NCI-H187 (cell line): Measurements from ENCODE around the gene ZBTB40.

ENCODE experiments used
- DNase-seq, 2 experiments: peaks; one replicate each; lab custom pipeline; 2025; lab: John Stamatoyannopoulos, UW

Gene ZBTB40

DNA sequence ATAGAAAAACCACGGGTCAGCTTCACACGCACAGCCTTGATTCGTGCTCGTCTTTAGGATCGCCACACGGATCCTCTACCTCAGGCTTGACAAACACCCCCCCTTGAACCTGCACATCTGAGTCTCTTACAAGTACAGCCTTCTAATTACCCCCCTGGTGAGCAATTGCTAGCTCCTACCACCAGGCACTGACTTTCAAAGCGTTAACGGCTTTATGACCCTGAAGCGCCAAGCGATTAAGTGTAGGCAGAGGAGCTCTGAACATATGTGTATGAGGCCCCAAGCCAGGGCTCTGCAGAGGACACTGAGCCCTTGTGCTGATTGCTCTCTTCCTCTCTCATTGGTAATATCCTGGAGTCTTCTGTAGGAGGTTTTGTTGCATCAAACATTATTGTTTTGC is 55.9 kb downstream of the ZBTB40 start:
- peak; percentile 68 to 78 for DNase-seq

DNA sequence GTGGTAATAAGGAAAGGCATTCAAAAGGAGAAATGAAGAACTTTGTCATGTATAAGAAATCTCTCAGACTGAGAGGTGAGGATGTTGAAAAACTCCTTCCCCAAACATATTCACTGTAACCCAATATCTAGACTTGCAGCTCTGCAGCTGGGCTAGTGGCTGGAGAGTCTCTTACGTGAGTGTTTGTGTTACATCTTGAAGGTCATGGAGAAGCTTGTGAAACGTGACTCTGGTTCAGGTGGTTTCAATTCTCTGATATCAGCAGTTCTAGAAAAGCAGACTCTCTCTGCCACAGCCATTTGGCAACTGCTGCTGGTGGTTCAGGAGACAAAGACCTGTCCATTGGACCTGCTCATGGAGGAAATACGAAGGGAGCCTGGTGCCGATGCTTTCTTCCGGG is 56.7 kb downstream of the ZBTB40 start:
- DNase-seq: peak; percentile 61 to 78

DNA sequence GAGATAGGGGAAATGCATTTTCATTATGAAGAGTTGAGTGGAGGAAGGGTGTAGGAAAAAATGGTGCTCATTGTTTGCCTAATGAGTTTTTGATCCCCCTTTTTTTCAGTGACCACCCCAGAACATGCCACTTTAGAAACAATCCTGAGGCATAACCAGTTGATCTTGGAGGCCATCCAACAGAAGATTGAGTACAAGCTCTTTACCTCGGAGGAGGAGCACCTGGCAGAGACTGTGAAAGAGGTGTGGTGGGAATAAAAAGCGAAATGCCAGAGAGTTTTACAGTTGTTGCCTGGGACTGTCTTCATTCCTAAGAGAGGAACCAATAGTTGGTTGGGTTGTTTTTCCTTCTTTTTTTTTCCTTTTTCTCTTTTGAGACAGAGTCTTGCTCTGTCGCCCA is 57.3 kb downstream of the ZBTB40 start:
- DNase-seq: peak; percentile 30 to 55

GRCh38 chr1:22509815-22510214 is 58.2 kb downstream of the ZBTB40 start:
- no peak for DNase-seq

DNA sequence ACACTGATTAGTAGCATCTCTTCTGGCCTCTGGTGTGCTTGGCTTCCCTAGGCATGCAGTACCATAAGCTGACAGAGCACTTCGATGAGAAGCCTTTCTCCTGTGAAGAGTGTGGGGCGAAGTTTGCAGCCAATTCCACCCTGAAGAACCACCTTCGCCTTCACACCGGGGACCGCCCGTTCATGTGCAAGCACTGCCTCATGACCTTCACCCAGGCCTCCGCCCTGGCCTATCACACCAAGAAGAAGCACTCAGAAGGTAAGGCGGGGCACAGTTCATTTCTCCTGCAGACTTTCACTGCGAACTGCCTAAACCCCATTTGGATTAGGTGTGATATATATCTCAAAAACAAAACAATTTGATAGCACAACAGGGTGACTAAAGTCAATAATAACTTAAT is 61.2 kb downstream of the ZBTB40 start:
- no peak for DNase-seq

- DNase-seq: no peak
These were observed 65.4 kb downstream of the ZBTB40 start for GRCh38 chr1:22516906-22517571.

- no peak for DNase-seq
These were observed 66.3 kb downstream of the ZBTB40 start for GRCh38 chr1:22517956-22518355.

GRCh38 chr1:22518379-22518778 is 66.7 kb downstream of the ZBTB40 start:
- DNase-seq: peak; percentile 31 to 66

- no peak for DNase-seq
These were observed 69.2 kb downstream of the ZBTB40 start for GRCh38 chr1:22520871-22521270.

- no peak for DNase-seq
These were observed 70.0 kb downstream of the ZBTB40 start for GRCh38 chr1:22521692-22522091.

DNA sequence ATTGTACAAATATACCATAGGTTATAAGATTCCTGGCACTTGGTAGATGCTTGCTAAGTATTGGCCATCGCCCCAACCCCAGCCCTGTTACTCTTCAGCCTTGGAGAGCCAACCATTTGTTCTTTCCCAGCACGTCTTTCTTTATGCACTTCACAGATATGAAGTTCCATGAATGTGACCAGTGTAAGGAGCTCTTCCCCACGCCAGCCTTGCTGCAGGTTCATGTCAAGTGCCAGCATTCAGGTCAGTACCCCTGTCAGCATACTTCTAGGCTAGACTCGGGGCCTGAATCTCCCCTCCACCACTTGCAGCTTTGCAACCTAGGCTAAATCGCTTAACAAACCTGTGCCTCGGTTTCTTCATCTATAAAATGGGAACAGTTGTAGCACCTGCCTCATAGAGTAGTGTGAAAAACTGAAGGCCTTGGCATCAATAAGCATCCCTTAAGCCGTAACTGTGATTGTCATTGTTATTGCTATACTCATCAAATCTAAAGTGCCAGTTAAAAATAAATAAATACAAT is 70.6 kb downstream of the ZBTB40 start:
- no peak for DNase-seq

- no peak for DNase-seq
These were observed 72.8 kb downstream of the ZBTB40 start for GRCh38 chr1:22524481-22524880.

DNA sequence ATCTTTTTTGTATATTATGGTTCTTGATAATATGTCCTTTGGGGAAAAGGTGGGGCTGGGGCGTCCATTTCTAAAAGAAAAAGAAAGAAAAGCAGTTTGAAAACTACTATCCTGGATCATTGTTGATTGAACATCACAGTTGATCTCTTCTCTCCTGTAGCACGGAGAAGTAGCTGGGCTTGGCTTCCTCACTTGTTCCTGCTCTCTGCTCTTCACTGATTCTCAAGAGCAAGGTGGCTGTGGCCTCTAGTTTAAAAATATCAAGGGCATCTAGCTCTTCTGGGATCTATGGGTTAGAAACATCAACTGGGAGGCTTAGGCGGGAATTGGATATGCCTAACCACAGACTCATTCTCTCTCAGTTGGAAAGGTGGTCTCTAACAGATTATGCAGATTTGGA is 73.6 kb downstream of the ZBTB40 start:
- DNase-seq: no peak

DNA sequence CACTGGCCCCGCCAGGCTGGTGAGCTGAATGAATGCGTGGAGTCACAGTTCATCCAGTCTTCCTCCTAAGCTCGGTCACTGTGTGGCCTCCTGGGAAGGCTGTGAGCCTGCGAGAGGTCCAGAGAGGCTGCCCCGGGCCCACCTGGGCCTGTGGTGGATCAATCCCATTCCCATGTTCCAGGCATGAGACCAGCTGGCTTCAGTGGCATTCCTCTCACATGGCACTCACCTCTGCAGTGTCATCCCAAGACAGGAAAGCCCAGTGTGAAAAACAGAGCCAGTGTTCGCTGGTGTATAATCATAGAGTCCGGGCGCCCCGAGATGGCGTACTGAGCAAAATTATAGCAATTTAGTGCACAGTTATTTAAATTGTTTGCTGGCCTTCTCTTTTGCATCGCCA is 74.0 kb downstream of the ZBTB40 start:
- no peak for DNase-seq

DNA sequence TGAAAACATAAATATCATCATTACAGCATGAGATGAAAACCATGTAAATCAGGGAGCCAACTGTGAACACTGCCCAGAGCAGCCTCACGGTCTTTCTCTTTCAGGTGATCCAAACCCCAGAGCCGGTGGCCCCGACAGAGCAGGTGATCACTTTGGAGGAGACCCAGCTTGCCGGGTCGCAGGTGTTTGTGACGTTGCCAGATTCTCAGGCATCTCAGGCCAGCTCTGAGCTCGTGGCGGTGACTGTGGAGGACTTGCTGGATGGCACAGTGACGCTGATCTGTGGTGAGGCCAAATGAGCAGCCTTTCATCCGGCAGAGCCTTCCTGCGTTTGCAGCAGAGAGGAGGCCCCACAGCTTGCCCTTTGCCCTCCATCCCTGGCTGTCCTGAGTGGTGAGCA is 74.4 kb downstream of the ZBTB40 start:
- no peak for DNase-seq

- no peak for DNase-seq
These were observed 75.0 kb downstream of the ZBTB40 start for GRCh38 chr1:22526677-22527076.

DNA sequence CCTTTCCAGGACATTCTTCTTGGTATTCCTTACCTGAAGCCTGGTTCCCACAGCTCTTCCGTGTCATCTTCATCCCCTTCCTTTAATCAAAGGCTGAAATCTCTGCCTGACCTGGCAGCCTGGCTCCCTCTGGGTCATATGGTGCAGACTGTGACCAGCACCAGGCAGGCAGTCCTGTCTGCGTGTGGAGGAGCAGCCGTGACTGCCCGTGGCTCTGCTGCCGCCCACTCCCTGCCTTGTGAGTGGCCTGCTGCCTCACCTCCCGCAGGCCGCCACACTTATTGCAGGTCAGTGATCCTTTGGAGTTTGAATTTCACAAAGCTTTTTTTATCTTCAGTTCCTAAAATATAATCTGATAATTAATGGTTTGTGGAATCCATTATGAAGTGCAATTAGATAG is 75.5 kb downstream of the ZBTB40 start:
- DNase-seq: no peak

DNA sequence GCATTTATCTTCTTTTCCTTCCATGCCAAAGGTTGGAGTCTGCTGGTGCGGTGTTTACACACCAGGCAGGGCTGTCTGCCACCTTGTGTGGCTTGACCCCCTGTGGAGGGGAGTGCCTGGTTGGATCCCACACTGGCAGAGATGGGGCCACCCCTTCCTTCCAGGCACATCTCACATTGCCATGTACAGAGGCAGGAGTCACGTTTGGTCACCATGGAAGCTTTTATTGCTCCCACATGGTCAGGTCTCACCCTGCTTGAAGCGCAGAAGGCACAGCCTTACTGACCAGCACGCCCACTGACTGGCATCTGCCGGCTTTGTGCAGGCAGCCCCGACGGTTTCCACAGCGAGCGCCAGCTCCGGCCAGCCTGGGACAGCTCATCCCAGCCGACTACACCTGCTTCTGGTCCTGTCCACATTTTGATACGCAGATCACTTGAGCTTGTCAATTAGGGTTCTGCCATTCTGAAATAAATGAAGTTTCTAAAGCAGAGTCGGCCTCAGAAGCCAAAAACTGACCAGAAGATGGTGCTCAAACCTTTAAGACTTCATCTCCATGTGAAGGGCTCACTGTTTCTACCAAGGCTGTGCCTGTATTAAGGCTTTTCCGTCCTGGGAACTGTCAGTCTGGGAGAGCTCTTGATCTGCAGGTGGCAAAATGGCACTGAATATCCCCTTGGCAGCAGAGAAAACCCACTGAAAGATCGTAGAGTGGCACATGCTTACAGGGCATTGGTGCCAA is 76.1 kb downstream of the ZBTB40 start:
- DNase-seq: peak; percentile 11 to 14

- DNase-seq: no peak
These were observed 76.8 kb downstream of the ZBTB40 start for GRCh38 chr1:22528451-22528850.

GRCh38 chr1:22529901-22530621 is 78.4 kb downstream of the ZBTB40 start:
- DNase-seq: no peak

- DNase-seq: no peak
These were observed 79.1 kb downstream of the ZBTB40 start for GRCh38 chr1:22530715-22531114.

DNA sequence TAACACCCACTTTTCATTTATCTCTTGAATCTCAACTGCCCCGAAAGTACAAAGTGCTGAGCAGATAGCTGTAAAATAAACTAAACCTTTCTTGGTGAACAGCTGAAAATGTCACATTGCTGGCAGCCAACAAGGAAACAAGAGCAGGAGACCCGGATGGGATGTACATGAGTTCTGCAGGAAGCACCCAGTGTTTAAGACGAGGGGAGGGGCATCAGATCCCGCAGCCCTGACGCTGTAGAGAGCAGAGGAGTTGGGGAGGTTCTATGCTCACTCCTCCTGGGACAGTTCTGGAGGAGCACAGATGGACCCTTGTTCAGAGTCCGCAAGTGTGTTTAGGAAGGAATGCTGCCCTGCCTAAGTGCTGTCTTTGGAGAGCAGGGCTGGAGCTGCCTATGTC is 79.6 kb downstream of the ZBTB40 start:
- DNase-seq: no peak
